ENCODE data around the gene HSD11B2. TPM values are rescaled to one million over a fixed set of nuclear protein-coding genes. Genes with fewer than 3 reads are reported as not detected.

The HSD11B2 gene
- total and polyA plus RNA-seq, 2 of the 4 experiments (the other 2 are of a cell fraction) = 0.26 TPM; not detected in 1

- Histone ChIP-seq H2AK9ac (replicated peaks; ENCODE audit: low read depth, low read length, poor library complexity) (no peak overlapping the region), H2BK5ac (ENCODE audit: low read depth, low read length, poor library complexity, severe bottlenecking) (no peak overlapping the region), H3K27ac (ENCODE audit: insufficient read depth, low read length) (no peak overlapping the region), H3K23ac (ENCODE audit: low read depth, low read length) (no peak overlapping the region), H3K9me3 (ENCODE audit: control insufficient read depth, insufficient read depth, low read length) (no peaks in the 10 kb centered on the region), H3K56ac (ENCODE audit: extremely low read depth, insufficient read depth, low read length) (no peak overlapping the region), H3K4me2 (ENCODE audit: low read depth, low read length) (no peak overlapping the region), H2AK5ac (ENCODE audit: low read depth, low read length) (no peak overlapping the region), H3K4ac (ENCODE audit: low read depth, low read length) (no peak overlapping the region), H3K9me1 (ENCODE audit: insufficient read depth, low read length) (peaks cover 11% of the 10 kb centered on the region; the same call in 1 of the 2 replicates), H2AFZ (replicated peaks; ENCODE audit: low read length, poor library complexity) (no peak overlapping the region), H3K18ac (ENCODE audit: low read depth, low read length) (no peak overlapping the region), H4K91ac (ENCODE audit: insufficient read depth, low read depth, low read length) (no peak overlapping the region), H3K79me1 (ENCODE audit: low read depth in 1 of 2, low read length in 2 of 2) (peaks cover 11 to 51% of the 10 kb centered on the region in 2 experiments), H4K8ac (ENCODE audit: low read depth in 2 of 2, low read length in 2 of 2) (no peak overlapping the region), H4K20me1 (ENCODE audit: insufficient read depth, low read length) (peaks cover 58% of the 10 kb centered on the region), H3K27me3 (ENCODE audit: control insufficient read depth, insufficient read depth, low read length) (no peaks in the 10 kb centered on the region), H2BK20ac (ENCODE audit: low read depth, low read length) (no peak overlapping the region), H3K4me1 (ENCODE audit: control insufficient read depth, insufficient read depth, low read length) (peaks cover 23% of the 10 kb centered on the region), H2BK120ac (ENCODE audit: low read depth, low read length) (no peak overlapping the region), H3K36me3 (ENCODE audit: control insufficient read depth, insufficient read depth, low read length) (peaks cover 17% of the 10 kb centered on the region; the same call in 1 of the 2 replicates), H2BK15ac (ENCODE audit: low read depth, low read length) (no peak overlapping the region), H4K5ac (ENCODE audit: low read depth, low read length) (no peak overlapping the region), H3K14ac (replicated peaks; ENCODE audit: low read depth, low read length) (no peak overlapping the region), H3K4me3 (ENCODE audit: insufficient read depth, low read depth, low read length) (no peak overlapping the region), H3K9ac (ENCODE audit: low read depth, low read length) (no peak overlapping the region)
- POLR2A ChIA-PET (ENCODE audit: unreplicated experiment) = no interaction called here
- TF ChIP-seq, protein P1, sequence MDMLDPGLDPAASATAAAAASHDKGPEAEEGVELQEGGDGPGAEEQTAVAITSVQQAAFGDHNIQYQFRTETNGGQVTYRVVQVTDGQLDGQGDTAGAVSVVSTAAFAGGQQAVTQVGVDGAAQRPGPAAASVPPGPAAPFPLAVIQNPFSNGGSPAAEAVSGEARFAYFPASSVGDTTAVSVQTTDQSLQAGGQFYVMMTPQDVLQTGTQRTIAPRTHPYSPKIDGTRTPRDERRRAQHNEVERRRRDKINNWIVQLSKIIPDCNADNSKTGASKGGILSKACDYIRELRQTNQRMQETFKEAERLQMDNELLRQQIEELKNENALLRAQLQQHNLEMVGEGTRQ (IDR thresholded peaks at IDR 0.05; ENCODE audit: low read depth, low read length) = no peak
- TF ChIP-seq POLR2A (IDR thresholded peaks at IDR 0.05; ENCODE audit: low read depth, low read length) (no peak), MAZ (IDR thresholded peaks at IDR 0.05; ENCODE audit: borderline replicate concordance, low read depth, low read length) (no peak), MAFK (IDR thresholded peaks at IDR 0.05; ENCODE audit: low read depth, low read length) (no peak), FOS (IDR thresholded peaks at IDR 0.05; ENCODE audit: low read depth, low read length) (no peak), RCOR1 (IDR thresholded peaks at IDR 0.05; ENCODE audit: insufficient replicate concordance, low read length) (no peak), CHD1 (IDR thresholded peaks at IDR 0.05; ENCODE audit: low read depth, low read length) (no peak), SMC3 (IDR thresholded peaks at IDR 0.05; ENCODE audit: low read depth, low read length) (no peak), NFE2L2 (IDR thresholded peaks at IDR 0.05; ENCODE audit: low read depth, low read length) (no peak), RAD21 (IDR thresholded peaks at IDR 0.05; ENCODE audit: low read length) (no peak)
- TF ChIP-seq, protein P2, sequence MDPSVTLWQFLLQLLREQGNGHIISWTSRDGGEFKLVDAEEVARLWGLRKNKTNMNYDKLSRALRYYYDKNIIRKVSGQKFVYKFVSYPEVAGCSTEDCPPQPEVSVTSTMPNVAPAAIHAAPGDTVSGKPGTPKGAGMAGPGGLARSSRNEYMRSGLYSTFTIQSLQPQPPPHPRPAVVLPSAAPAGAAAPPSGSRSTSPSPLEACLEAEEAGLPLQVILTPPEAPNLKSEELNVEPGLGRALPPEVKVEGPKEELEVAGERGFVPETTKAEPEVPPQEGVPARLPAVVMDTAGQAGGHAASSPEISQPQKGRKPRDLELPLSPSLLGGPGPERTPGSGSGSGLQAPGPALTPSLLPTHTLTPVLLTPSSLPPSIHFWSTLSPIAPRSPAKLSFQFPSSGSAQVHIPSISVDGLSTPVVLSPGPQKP (IDR thresholded peaks at IDR 0.05; ENCODE audit: borderline replicate concordance, low read depth, low read length) = no peak
- CTCF ChIA-PET = no interaction called here
- in situ Hi-C loops (cut with MboI; ENCODE audit: low sequenced_read_pairs) (loop anchor here (10.0 kb wide), 2 partner anchors 196 to 486 kb away; partner anchors contain the start of gene CES3), intact Hi-C loops (cut with micrococcal nuclease) (no loop called here), dilution Hi-C loops (cut with HindIII; ENCODE audit: low sequenced_read_pairs, unreplicated experiment) (no loop called here)
- ATAC-seq (ENCODE audit: low read depth) (no peak), DNase-seq (no peak)
- 100% methylated on average over 1 of the region's 12 CpGs; no CpG with 5 or more reads in 1 of the 2 experiments for WGBS, 2 experiments (ENCODE audit: extremely low coverage in 2 of 2, insufficient read length in 1 of 2)
- no TSS peak for BruUV-seq (replicated peaks)
Observed at GRCh38 chr16:67451061-67451703, 20.3 kb downstream of the HSD11B2 start.

Data from IMR-90 (cell line).